NCI-H82 treated with DMSO at 0.1 percent for 48 hours (cell line): ENCODE results near the gene ZNF276.
"Not testable (repeated sequence)": the region's sequence is repeated elsewhere in the genome, so short reads cannot be mapped to it uniquely, and the experiment has no call there.

ENCODE experiments used
- DNase-seq: peaks from one replicate; lab custom pipeline; 2025; ENCODE audit not compliant: unreplicated experiment; lab: John Stamatoyannopoulos, UW

ZNF276 gene

DNA sequence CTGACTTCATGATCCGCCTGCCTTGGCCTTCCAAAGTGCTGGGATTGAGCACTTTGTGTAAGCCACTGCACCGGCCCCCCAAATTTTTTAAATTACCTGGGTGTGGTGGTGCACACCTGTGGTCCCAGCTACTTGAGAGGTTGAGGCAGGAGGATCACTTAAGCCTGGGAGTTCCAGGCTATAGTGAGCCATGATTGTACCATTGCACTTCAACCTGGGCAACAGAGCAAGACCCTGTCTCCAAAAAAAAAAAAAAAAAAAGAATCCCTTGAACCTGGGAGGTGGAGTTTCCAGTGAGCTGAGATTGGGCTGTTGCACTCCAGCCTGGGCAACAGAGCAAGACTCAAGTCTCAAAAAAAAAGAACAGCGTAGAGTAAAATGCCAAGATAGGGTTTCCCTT lies 15.2 kb downstream of the ZNF276 start:
- DNase-seq: no peak

DNA sequence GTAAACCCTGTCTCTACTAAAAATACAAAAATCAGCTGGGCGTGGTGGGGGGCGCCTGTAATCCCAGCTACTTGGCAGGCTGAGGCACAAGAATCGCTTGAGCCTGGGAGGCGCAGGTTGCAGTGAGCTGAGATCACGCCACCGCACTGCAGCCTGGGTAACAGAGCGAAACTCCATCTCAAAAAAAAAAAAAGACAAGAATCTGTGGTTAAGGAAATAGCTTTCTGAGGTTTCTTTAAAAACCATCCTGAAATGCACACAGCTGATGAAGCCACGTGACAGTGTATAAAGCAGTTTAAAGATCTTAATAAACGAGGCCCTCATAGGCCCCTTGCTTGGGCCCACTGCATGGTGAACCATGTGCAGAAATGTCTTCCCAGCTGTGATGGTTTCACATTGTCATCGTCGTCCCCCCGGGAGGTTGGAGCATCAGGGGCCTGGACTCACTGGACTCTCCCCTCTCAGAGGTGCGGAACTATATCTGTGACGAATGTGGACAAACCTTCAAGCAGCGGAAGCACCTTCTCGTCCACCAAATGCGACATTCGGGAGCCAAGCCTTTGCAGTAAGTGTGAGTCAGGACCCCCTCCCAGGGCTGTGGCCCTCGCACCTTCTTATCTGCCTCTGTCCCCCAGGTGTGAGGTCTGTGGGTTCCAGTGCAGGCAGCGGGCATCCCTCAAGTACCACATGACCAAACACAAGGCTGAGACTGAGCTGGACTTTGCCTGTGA lies 16.2 kb downstream of the ZNF276 start:
- DNase-seq: no peak

DNA sequence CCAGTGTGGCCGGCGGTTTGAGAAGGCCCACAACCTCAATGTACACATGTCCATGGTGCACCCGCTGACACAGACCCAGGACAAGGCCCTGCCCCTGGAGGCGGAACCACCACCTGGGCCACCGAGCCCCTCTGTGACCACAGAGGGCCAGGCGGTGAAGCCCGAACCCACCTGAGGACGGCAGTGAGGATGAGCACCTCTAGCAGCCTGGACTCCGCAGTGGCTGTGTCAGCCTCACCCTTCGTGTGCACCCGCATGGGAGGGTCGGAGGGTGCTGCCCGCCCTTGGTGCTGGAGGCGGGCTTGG lies 16.7 kb downstream of the ZNF276 start:
- no peak for DNase-seq

DNA sequence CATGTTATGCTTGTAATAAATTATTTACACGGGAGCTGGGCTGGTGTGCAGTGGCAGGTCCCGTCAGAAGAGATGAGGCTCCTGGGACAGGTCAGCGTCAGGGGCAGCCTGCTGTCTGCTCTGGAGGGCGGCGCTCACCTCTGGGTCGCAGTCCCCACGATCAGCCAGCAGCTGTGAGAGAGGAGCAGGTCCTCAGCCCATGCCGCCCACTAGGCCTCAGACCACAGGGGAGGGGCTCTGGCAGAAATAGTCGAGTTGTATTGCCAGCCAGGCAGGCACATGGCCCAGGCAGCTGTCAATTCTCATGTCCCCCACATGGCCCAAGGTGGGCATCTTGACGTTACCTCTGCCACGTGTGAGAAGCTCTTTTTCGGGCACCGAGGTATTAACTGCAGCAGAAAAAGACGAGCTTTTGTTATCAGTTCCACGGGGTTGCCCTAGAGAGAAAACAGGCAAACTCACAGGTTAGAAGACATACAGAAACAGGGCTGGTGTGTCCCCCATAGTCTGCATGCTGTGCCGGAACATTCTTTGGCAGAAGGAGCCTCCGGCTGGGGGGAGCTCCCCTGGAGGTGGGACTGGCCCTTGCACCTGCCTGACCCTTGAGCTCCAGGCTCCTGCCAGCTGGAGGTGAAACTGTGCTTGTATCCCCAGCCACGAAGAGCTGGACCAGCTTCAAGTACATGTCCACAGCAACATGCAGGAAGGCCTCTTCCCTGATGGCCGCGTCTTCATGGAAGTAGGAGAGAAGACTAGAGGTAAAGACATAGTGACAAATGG lies 17.4 kb downstream of the ZNF276 start:
- DNase-seq: no peak

DNA sequence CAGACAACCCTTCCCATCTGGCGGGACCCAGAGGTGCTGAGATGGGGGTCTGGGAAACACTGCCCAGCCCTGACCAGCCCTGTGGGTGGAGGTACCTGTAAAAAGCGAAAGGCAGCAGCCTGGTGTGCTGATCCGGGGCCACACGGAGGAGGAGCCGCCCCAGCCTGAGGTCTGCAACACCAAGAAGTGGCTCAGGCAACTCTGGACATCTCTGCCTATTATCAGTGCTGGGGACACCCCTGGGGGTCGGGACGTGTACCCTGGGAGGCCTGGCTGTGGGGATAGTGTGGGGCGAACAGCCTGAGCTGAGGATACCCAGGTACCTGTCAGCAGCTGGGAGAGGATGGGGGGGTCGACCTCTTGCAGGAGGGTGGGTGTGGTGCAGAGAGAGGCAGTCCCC lies 18.0 kb downstream of the ZNF276 start:
- DNase-seq: no peak

DNA sequence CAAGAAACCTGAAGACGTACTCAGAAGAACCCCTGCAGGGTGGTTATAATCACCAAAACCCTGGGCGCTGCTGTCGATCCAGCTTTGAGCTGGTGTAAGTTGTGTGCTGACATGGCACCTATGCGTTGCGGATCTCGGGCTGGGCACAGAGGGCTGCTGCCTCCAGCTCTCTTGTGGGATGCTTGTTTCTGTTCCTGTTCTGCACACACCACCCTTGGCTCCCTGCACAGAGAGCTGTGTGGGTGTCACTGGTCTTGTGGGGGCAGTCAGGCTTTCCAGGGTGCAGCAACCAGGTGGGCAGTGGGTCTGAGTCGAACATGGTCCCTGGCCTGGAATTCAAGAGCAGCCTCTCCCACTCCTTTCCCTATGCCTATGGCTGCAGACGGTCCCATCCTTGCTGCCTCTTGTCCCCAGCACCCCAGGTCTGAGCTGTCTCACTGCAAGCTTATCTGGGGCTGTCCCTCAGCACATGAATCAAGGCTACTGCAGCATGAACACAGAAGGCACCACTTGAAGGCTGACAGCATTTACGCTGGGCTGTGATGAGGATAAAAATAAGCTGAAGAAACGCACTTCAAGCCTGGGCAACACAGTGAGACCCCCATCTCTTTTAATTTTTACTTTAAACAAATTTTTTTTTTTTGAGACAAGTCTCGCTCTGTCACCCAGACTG lies 20.1 kb downstream of the ZNF276 start:
- DNase-seq: no peak

DNA sequence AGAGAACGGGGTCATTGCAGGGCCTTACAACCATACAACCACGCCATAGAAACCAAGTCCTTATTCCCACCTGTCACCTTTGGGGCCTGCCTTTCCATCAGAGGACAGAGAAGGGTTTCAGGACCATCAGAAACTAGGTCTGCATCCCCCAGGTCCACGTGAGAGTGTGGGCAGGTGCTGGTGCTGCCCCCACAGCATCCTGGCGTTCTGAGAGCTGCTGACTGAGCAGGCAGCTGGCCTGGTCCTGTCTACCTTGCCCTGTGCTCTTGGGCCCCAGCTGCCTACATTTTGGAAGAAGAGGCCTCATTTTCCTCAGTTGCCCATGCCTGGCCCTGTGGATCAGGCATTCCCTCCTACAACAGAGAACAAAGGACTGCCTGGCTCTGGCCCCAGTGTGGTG lies 21.6 kb downstream of the ZNF276 start:
- DNase-seq: no peak

DNA sequence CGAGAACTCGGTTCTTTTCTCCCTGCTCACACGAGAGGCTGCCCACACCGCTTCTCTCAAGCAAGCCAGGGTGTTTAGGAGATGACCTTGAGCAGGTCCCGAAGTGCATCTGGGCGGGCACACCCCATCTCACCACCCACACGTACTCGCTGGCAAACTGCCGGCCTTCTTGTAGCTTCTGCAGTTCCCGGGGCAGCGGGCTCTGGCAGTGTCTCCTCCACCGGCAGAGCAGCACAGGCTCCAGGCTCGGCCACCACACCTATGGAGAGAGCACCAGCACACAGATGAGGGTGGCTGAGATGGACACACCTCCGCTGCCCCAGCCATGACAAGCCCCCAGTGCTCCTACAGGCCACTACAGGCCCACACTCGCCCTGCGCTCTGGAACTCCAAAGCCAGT lies 23.5 kb downstream of the ZNF276 start:
- DNase-seq: no peak

DNA sequence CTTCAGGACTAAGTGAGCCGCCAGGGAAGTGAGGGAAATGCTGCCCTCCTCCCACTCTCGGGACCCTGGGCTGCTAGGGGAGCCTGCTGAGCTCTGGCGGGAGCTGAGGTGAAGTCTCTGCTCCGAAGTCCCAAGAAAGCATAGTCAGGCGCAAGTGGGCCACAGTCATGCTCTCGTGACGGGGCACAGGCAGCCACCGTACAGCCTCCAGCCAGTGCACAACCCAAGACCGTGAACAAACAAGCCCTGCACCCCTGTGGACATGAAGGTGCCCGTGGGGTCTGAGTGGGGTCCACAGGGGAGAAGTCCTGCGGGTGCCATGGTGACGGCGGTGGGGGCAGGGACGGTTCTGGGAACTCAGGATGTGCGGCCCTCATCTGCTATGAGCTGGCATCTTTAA lies 24.7 kb downstream of the ZNF276 start:
- DNase-seq: no peak

DNA sequence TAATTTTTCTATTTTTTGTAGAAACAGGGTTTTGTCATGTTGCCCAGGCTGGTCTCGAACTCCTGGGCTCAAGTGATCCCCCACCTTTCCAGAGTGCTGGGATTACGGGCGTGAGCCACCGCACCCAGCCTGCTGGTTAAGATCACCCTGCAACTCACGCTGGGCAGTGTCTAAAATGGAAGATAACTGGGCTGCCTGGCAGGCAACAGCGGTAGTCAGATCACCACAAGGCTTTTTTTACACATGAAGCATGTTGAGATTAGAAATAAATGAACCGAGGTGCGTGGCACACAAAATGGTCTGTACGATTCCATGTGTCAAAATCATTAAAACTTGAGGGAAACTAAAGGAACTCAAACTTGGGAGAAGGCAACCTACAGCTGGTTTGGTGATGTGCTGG lies 26.7 kb downstream of the ZNF276 start:
- no peak for DNase-seq

DNA sequence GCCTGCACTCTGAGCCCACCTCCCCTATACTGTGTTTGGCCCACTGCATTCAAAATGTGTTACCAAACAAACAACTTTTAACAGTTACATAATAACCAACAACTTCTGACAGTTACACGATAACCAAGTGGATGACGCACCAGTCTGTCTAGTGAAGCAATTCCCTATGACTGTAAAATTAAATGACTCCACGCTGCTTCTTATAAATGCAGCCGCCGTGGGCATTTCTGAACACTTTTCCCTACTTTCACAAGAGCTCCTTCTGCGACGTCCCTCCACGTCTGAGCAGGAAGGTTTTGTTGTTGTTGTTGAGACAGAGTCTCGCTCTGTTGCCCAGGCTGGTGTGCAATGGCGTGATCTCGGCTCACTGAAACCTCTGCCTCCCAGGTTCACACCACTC lies 27.6 kb downstream of the ZNF276 start:
- no peak for DNase-seq

DNA sequence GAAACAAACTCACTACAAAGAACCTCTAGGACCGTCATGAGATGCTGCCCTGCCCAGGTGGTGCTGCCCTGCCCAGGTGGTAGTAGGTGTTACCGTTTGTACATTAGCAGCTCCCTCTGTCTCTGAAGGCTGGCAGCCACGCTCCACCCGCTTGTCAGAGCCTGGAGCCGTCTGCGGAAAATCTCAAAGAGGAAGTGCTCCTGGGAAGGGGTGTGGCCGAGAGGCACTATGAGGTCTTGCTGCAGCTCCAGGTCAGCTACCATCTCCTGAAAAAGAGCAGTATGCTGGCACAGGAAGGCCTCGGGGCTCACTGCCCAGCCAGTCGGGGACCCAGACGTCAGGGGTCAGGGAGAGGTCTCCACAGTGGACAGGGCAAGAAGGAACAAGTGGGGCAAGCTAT lies 28.3 kb downstream of the ZNF276 start:
- DNase-seq: no peak

DNA sequence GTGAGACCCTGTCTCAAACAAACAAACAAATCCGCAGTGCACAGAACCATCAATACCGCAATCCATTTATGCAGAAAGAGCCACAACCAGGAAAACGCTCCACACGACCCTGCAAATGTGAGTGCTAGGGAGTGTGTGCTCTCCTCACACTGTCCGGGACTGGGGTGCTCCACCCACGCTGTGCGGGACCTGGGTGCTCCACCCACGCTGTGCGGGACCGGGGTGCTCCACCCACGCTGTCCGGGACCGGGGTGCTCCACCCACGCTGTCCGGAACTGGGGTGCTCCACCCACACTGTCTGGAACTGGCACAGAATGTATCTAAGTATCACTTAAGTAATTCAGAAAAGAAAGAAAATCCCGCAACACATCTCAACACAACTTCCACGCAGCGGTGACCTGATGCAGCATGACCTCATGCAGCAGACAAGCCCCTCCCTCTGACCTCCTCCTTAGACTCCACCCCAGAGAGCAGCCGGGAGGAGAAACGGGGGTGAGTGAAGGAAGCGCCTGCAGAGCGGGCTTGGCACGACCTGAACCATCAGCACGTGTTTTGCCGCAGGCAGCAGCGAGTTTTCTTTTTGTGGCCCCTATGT lies 38.5 kb downstream of the ZNF276 start:
- DNase-seq: no peak

DNA sequence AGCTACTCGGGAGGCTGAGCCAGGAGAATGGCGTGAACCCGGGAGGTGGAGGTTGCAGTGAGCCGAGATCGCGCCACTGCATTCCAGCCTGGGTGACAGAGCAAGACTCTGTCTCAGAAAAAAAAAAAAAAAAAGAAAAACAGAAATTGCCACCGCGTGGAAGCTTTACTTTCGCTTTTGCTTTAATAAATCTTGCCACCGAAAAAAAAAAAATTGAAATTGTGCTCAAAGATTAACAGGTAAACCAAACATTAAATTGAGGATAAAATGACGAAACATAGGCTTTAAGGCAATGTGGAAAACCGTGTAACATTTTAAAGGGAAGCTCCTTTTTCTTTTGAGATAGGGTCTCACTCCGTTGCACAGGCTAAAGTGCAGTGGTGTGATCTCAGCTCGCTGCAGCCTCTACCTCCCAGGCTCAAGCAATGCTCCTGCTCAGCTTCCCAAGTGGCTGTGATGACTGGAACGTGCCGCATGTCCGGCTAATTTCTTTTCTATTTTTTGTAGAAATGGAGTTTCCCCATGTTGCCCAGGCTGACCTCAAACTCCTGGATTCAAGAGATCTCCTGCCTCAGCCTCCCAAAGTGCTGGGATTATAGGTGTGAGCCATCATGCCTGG lies 40.1 kb downstream of the ZNF276 start:
- DNase-seq: no peak

DNA sequence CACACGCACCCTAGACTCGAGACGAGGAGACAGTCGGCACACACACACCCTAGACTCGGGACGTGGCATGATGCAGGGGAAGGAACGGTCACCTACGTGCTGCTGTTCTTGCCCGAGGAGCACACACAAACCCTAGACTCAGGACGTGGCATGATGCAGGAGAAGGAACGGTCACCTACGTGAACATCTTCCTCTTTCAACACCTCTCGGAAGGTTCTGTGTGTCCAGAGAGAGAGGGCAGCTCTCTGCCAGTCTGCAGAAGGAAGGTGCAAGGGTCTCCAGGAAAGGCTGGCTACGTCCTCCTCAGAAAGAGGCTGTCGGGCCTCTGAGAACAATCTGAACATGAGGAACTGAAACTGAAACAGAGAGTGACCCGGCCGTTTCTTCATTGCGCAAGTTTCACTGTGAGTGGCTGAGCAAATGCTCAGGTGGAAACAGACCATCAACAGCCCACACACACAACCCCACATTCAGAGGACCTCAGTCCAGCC lies 43.4 kb downstream of the ZNF276 start:
- DNase-seq: no peak

DNA sequence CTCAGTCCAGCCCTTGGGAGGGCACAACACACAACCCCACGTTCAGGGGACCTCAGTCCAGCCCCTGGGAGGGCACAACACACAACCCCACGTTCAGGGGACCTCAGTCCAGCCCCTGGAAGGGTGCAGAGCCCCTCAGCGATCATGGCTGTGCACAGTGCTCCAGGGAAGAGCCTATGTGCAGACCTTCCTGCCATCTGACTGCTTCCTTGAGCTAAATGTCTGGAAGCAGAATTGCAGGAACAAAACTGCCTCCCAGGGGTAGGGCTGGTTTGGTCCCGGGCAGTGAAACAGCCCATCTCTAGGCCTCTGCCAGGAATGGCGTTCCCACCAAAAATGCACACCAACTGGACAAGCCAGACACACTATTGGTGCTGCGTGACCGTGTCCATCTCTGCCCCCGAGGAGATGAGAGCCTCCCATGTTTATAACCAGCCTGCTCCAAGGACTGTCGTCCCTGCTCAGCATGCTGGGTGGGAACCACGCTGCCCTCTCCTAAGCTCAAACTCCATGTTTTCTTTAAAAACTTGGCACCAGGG lies 44.0 kb downstream of the ZNF276 start:
- DNase-seq: no peak

DNA sequence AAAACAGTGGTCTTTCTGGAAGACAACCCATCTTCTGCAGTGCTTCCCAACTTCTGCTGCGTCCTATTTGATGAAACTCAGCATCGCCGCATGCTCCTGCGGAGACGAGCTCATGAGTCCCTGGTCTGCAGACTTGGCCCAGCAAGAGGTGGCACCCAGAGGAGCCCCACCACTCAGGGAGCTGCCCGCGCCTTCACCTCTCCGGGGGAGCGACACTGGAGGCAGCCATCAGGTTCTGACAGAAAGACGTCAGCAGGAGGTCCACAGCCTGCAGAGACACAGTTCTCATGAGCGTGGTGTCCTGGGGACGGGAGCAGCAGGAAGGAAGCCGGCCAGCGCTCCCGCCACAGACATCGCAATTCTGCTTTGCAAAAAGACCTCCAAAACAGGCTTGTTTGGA lies 49.0 kb downstream of the ZNF276 start:
- DNase-seq: no peak

DNA sequence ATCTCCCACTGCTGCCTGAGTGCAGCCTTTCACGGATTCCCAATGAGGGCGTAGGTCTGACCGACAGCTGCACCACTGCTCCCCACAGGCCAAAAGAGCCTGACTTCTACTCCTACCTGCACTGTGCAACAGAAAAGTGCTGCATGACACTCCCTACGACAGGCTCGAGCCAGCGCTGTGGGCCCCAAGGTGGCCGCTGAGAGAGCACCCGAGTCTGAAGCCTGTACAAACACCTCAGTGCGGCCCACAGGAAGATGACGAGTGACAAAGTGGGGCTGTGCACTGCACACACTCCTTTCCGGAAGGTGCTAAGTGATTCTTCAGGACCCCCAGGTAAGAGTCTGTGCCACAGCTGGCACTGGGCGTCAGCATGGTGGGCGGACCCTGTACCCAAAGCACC lies 53.9 kb downstream of the ZNF276 start:
- DNase-seq: no peak

DNA sequence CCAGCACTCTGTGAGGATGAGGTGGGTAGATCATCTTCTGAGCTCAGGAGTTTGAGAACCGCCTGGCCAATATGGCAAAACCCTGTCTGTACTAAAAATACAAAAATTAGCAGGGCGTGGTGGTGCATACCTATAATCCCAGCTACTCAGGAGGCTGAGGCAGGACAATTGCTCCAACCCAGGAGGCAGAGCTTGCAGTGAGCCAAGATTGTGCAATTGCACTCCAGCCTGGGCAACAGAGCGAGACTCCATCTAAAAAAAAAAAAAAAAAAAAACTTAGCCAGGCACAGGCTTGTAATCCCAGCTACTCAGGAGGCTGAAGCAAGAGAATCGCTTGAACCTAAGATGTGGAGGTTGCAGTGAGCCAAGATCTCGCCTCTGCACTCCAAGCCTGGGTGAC lies 56.9 kb downstream of the ZNF276 start:
- not testable (repeated sequence) for DNase-seq

DNA sequence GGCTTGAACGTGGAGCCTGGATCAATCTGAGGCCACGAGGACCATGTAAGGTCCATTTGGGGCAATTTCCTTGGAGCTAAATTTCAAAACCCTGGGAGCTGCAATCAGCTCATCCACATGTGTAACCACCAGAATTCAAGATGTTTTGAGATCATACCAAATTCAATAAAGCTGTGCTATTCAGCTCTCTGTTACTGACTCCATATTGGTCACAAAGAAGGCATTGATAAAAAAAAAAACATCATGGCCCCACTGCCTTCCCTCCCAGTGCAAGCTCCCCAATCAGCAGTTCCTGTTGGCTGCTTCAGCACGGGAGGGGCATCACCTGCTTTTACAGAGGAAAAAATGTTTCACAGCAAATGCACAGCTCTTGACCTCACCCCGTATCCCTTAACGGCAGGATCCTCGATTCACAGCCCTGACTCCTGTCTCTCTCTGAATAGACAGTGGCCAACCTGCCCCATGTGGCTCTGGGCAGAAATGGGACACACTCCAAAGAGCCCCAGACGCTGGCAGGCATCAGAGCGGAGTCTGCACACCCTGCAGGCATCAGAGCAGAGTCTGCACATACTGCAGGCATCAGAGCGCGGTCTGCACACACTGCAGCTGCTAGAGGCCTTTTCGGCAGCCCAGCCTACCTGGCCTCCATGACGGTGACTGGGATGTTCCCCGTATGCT lies 58.0 kb downstream of the ZNF276 start:
- DNase-seq: no peak

DNA sequence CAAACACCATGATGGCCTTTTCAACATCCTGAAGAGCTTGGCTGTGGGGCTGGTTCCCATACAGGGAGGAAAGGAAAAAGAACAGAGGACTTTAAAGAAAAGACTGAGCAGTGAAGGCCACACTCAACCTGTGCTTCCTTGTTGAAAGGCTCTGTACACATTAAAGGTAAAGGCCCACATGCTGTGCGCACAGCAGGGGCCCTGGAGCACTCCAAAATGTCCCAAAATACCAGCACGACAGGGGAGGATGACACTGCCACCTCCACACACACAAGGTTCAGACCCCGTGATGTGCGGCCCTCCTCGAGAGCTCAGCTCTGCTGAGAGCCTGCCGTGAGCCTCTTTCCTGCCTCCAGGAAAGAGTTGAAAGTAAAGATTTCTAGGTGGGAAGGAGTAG lies 58.6 kb downstream of the ZNF276 start:
- no peak for DNase-seq
